IMR-90 (cell line): Measurements from ENCODE around the gene KRTAP10-3.

Experiments used
- BHLHE40 ChIP-seq: fragments of 150-350 bp; IDR thresholded peaks from 2 replicates; pipeline ENCODE4 v1.6.1; 2016; ENCODE audit warnings: mild to moderate bottlenecking, low read depth, low read length
- CEBPB ChIP-seq: IDR thresholded peaks from 2 replicates; pipeline ENCODE4 v1.6.1; 2012; ENCODE audit warnings: low read depth, low read length, improper control_type of control experiment
- CHD1 ChIP-seq: IDR thresholded peaks from 2 replicates; pipeline ENCODE4 v1.6.1; 2012; ENCODE audit warnings: low read depth, low read length, improper control_type of control experiment
- FOS ChIP-seq: fragments of 150-350 bp; IDR thresholded peaks from 2 replicates; pipeline ENCODE4 v1.6.1; 2016; ENCODE audit warnings: low read depth, low read length
- MAFK ChIP-seq: IDR thresholded peaks from 2 replicates; pipeline ENCODE4 v1.6.1; 2012; ENCODE audit warnings: low read depth, low read length, improper control_type of control experiment
- MAZ ChIP-seq: IDR thresholded peaks from 2 replicates; pipeline ENCODE4 v1.6.1; 2012; ENCODE audit warnings: low read depth, mild to moderate bottlenecking, low read length, improper control_type of control experiment, moderate library complexity, borderline replicate concordance
- POLR2A ChIP-seq: IDR thresholded peaks from 2 replicates; pipeline ENCODE4 v1.6.1; 2012; ENCODE audit warnings: mild to moderate bottlenecking, low read depth, low read length
- RAD21 ChIP-seq: IDR thresholded peaks from 2 replicates; pipeline ENCODE4 v1.6.1; 2012; ENCODE audit warnings: low read length, improper control_type of control experiment
- RCOR1 ChIP-seq: IDR thresholded peaks from 2 replicates; pipeline ENCODE4 v1.6.1; 2012; ENCODE audit warnings: mild to moderate bottlenecking, low read length, improper control_type of control experiment; ENCODE audit not compliant: insufficient replicate concordance
- TF ChIP-seq, protein P1 (sequence below): conservative IDR thresholded peaks from 2 replicates; pipeline ENCODE4 v1.5.1; 2012; ENCODE audit warnings: mild to moderate bottlenecking, low read depth, low read length, improper control_type of control experiment
- TF ChIP-seq, protein P2 (sequence below): fragments of 150-350 bp; IDR thresholded peaks from 2 replicates; pipeline ENCODE4 v1.6.1; 2016; ENCODE audit warnings: low read depth, mild to moderate bottlenecking, low read length, moderate library complexity, borderline replicate concordance

DNA sequence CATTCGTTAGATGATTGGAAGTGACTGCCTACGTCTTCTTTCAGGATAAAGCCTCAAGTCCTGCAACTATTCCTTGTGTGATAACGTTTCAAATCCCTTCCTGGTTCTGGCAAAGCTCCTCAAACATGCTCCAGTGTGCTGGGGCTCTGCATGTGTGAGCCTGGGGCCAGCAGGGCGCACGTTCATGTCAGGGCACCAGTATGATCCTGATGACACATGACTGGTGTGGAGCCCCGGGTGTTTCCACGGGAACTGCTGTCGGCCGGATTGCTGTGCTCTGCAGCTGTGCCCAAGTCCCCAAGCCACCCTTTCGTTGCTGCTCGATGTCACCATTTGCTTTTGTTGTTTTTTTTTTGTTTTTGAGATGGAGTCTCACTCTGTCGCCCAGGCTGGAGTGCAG lies 39.9 kb downstream of the KRTAP10-3 start:
- TF ChIP-seq, protein P1, sequence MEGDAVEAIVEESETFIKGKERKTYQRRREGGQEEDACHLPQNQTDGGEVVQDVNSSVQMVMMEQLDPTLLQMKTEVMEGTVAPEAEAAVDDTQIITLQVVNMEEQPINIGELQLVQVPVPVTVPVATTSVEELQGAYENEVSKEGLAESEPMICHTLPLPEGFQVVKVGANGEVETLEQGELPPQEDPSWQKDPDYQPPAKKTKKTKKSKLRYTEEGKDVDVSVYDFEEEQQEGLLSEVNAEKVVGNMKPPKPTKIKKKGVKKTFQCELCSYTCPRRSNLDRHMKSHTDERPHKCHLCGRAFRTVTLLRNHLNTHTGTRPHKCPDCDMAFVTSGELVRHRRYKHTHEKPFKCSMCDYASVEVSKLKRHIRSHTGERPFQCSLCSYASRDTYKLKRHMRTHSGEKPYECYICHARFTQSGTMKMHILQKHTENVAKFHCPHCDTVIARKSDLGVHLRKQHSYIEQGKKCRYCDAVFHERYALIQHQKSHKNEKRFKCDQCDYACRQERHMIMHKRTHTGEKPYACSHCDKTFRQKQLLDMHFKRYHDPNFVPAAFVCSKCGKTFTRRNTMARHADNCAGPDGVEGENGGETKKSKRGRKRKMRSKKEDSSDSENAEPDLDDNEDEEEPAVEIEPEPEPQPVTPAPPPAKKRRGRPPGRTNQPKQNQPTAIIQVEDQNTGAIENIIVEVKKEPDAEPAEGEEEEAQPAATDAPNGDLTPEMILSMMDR = no peak
- TF ChIP-seq POLR2A (no peak), RAD21 (no peak), CEBPB (no peak), BHLHE40 (no peak), RCOR1 (no peak), FOS (no peak), MAFK (no peak), CHD1 (no peak), MAZ (no peak)
- TF ChIP-seq, protein P2, sequence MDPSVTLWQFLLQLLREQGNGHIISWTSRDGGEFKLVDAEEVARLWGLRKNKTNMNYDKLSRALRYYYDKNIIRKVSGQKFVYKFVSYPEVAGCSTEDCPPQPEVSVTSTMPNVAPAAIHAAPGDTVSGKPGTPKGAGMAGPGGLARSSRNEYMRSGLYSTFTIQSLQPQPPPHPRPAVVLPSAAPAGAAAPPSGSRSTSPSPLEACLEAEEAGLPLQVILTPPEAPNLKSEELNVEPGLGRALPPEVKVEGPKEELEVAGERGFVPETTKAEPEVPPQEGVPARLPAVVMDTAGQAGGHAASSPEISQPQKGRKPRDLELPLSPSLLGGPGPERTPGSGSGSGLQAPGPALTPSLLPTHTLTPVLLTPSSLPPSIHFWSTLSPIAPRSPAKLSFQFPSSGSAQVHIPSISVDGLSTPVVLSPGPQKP = no peak
